Globus pallidus (tissue), 1 donor: ENCODE results near the gene VPS16.

Experiments used
- DNase-seq: peaks from one replicate; pipeline ENCODE4 v3.0.0-alpha.2; 2015; ENCODE audit warnings: low spot score

The VPS16 gene

GRCh38 chr20:2835331-2835796 lies 5.2 kb upstream of the VPS16 start:
- no peak for DNase-seq

GRCh38 chr20:2836035-2836434 lies 4.5 kb upstream of the VPS16 start:
- no peak for DNase-seq

- no peak for DNase-seq
Measured at GRCh38 chr20:2837221-2837960, 3.2 kb upstream of the VPS16 start.

GRCh38 chr20:2838170-2838797 lies 2.3 kb upstream of the VPS16 start:
- no peak for DNase-seq

- DNase-seq = no peak
Measured at GRCh38 chr20:2838847-2839671, 1.5 kb upstream of the VPS16 start.

GRCh38 chr20:2839732-2840137 lies 810 bp upstream of the VPS16 start:
- no peak for DNase-seq

GRCh38 chr20:2840967-2841531 lies 504 bp downstream of the VPS16 start:
- DNase-seq = no peak

GRCh38 chr20:2845607-2846006 lies 5.1 kb downstream of the VPS16 start:
- DNase-seq = no peak

GRCh38 chr20:2846698-2847097 lies 6.2 kb downstream of the VPS16 start:
- no peak for DNase-seq

- no peak for DNase-seq
Measured at GRCh38 chr20:2847802-2848201, 7.3 kb downstream of the VPS16 start.

GRCh38 chr20:2849529-2849928 lies 9.0 kb downstream of the VPS16 start:
- DNase-seq = no peak

GRCh38 chr20:2851086-2851485 lies 10.5 kb downstream of the VPS16 start:
- DNase-seq = no peak

- DNase-seq = no peak
Measured at GRCh38 chr20:2858591-2858990, 18.0 kb downstream of the VPS16 start.

GRCh38 chr20:2859330-2860121 lies 19.0 kb downstream of the VPS16 start:
- peak; percentile 27 for DNase-seq

- DNase-seq = no peak
Measured at GRCh38 chr20:2864626-2865025, 24.1 kb downstream of the VPS16 start.

- no peak for DNase-seq
Measured at GRCh38 chr20:2865101-2865500, 24.6 kb downstream of the VPS16 start.

GRCh38 chr20:2865630-2866029 lies 25.1 kb downstream of the VPS16 start:
- DNase-seq = no peak

GRCh38 chr20:2866236-2866635 lies 25.7 kb downstream of the VPS16 start:
- no peak for DNase-seq

GRCh38 chr20:2867081-2867864 lies 26.7 kb downstream of the VPS16 start:
- DNase-seq = no peak

GRCh38 chr20:2869381-2869780 lies 28.8 kb downstream of the VPS16 start:
- no peak for DNase-seq

- no peak for DNase-seq
Measured at GRCh38 chr20:2871111-2871465, 30.5 kb downstream of the VPS16 start.
